NCI-H2171 (cell line): ENCODE data around the gene FGF8.

Experiments
- DNase-seq: peaks from one replicate; lab custom pipeline; 2025; lab: John Stamatoyannopoulos, UW

Gene FGF8

DNA sequence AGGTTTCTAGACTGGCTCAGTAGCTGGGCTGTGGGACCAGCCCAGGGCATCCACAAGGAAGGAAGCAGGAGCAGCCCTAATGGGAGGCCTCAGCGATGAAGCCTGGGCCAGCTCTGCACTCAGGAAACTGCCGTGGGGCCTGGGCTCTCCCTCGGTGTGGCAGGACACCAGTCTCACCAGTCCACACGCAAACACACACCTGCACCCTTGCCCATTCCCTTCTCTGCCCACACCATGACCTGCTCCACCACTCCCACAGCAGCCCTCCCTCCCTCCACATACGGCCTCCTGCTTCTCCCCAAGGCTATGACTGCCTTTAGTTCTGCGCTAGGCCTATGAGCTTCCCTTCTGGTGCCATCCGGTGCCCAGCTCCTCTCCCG, 7.1 kb downstream of the FGF8 start:
- no peak for DNase-seq

GRCh38 chr10:101767966-101768790, 7.7 kb downstream of the FGF8 start:
- DNase-seq = no peak

DNA sequence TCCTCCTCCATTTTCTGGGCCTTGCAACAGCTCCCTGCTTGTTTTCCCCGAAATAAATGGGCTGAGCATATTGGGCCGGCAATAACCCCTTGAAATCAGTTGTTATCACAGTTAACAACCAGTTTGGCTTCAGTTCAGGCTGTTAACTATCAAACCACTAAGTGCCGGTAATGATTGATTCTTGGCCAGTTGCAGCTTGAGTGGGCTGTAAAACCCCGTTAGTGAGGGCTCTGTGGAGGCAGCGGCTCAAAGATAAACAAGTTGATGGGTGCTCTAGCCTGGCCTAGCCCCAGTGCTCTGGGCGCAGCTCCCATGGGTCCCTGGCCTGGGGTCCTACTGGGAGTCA, 8.3 kb downstream of the FGF8 start:
- DNase-seq = no peak

- no peak for DNase-seq
These were observed 8.9 kb downstream of the FGF8 start for GRCh38 chr10:101766753-101767599.

DNA sequence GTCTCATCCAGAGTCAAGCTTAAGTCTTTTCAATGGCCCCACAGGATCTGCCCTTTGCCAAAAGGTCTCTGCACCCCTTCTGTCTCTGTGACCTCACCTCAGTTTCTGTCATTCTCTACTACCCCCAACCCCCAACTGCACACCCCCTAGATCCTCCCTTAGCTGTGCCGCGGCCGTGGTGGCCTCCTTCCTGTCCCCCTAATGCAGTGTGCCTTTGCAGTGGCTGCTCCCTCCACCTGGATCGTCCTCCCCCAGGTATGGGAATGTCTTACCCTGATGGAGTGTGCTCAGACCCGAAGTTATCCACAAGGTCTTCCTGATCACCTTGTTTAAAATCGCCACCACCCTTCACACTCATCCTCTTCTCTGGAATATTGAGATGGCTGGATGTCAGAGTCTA, 9.6 kb downstream of the FGF8 start:
- no peak for DNase-seq

DNA sequence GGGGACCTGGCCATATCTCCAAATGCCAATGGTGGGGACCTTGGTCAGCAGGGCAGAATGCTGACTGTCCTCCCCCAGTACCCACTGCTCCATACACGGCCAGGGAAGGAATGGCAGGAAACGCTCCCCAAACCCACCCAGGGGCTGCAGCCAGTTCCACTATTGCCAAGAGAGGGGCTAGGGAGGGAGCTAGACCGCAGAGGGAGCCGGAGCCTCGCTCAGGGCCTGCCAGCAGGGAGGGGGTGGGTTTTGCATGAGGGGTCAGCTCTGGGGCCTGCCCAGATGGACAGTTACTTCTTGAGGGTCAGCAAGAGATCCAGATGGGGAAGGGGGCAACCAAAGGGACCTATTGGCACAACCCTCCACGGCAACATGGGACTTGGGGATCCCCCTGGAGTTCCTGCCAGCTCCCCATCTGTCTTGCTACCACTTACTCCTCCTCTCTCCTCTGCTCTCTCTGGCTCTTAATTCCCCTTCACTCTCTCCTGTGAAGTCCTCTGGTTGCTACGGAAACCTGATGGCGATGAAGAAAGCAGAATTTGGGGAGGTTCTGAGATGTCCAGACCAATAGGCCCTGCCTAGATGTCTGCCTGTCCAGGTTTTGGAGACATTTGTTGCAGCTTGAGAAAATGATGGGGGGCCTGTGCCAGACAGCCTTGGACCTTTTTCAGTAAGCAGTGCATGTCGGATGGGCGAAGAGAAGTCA, 12.6 kb downstream of the FGF8 start:
- DNase-seq = no peak

DNA sequence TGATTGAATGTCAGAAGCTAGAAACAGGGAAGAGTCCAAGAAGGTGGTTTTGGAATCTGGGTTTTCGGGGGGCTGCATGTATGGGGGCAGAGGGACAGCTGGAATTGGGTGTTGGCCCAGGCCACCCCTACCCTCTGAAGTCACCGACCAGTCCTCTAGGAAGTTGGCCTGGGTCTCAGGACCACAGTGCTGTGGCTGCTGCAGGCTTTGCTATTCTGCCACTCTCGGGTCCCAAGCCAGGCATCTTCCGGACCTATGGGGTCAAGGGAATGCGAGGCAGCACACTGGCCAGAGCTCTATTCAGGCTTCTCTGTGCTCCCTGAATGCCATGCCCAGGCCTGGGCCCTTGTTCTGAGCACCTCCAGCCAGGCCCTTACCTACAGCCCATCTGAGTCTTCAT, 13.2 kb downstream of the FGF8 start:
- no peak for DNase-seq

GRCh38 chr10:101761226-101761625, 14.7 kb downstream of the FGF8 start:
- no peak for DNase-seq

DNA sequence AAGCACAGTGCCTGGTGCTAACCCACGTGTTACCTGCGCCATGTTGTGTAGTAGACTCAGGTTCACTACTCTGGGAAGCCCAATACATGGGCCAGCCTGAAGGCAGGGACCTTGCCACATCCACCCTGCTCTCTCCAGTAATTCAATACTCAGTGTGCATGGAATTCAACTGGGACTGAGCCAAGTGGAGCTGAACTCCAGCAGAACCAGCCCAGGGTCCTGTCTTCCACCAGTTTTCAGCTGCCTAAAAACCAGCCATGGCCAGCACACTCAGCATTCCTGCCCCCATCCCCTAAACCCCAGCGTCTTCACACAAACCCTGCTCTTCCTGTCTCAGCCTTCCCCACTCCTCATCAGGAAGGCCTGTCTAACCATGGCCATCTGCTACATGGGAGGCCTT, 15.4 kb downstream of the FGF8 start:
- no peak for DNase-seq

DNA sequence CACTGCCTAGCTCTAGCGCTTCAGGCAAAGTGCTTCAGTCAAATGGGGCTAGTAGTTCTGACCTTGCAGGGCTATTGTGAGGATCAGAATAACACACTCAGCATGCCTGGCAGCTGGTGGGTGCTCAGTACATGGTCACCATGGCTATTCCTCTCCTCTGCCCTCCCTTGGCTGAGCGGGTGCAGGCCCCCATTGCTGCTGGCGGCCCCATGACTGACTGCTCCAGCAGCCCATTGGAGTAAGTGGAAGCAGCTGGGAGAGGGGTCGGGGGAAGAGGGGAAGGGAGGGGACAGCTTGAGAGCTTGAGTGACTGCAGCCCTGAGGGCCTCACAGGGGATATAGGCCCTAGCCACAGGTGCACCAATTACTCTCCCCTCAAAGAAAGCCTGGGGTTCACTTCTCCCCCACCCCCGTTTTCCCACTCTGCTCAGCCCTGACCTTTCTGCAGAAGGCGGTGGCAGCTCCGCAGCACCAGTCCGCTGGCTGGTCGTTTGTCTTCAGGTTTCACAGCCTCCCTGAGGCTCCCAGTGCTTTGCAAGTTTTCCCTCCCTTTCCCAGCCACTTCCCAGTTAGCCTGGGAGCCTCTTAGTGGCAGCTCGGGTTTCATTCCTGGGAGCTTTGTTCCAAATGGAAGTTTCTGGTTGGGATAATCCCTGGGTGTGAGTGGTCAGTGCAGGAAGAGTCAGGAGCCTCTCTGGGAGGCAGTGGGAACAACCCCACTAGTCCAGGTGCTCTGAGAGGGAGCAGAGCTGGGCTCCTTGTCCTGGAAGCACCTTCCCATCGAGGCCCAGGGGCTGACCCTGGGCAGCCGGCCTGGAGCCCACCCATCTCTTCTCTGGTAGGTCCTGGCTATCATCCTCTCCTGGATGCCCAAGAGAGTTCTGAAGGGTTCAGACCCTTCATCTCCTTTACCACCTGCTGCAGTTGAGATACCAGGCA, 16.3 kb downstream of the FGF8 start:
- no peak for DNase-seq

DNA sequence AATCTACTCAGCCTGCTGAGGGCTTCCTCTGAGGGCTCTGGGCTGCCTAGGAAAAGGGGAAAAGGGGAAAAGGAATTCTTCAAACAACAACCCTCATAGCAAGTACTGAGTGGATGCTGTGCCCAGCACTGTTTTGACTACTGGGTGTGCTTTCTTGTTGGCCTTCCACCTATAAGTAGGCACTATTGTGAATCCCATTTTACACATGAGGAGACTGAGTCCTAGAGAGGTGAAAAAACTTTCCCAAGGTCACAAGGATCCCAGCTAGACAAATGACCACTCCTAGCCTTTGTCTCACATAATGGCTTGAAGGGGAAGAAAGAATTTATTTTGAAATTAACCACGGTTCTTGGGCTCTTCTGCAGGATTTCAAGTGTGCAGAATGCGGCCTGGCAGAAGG, 17.1 kb downstream of the FGF8 start:
- no peak for DNase-seq

GRCh38 chr10:101752241-101752640, 23.7 kb downstream of the FGF8 start:
- DNase-seq = no peak

- DNase-seq = no peak
These were observed 26.6 kb downstream of the FGF8 start for GRCh38 chr10:101749047-101750016.

GRCh38 chr10:101748496-101748895, 27.4 kb downstream of the FGF8 start:
- no peak for DNase-seq

DNA sequence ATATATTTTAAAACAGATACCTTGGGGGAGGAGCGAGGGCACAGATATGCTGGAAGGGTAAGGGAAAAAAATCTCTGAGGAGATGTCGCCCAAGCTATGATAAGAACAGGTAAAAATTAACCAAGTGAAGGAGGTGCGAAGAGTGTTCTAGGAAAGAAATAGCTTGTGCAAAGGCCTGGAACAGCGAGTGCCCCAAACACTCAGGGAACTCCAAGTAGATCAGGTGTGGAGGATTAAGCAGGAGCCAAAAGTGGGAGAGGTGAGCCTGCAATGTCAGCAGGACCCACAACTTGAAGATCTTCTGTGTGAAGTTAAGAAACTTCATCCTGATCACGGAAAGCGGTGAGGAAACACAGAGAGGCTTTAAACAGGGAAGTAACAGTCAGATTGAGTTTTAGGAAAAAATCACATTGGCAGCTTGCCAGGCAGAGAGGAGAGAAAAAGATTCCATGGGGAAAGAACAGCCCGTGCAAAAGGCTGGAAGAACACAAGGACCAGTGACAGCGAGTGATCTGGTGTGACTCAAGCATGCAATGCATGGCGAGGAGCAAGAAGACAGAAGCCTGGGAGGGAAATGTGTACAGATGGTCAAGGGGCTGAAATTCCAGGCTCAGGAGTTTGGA, 30.7 kb downstream of the FGF8 start:
- DNase-seq = no peak

GRCh38 chr10:101744267-101744666, 31.6 kb downstream of the FGF8 start:
- DNase-seq = no peak

DNA sequence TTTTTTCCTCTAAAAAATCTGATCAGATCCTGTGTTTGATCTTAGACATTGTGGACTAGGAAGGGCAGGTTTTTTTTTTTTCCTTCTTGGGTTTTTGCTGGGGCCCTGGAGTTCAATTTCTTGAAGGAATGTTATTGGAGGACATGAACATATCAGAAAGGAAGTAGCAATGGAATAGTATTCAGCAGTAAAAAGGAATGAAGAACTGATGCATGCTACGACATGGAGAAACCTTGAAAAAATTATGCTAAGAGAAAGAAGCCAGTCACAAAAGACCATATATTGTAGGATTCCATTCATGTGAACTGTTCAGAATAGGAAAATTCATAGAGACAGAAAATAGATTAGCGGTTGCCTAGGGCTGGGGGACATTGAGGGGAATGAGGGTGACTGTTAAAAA, 34.0 kb downstream of the FGF8 start:
- DNase-seq = no peak

GRCh38 chr10:101736666-101737065, 39.2 kb downstream of the FGF8 start:
- DNase-seq = no peak

DNA sequence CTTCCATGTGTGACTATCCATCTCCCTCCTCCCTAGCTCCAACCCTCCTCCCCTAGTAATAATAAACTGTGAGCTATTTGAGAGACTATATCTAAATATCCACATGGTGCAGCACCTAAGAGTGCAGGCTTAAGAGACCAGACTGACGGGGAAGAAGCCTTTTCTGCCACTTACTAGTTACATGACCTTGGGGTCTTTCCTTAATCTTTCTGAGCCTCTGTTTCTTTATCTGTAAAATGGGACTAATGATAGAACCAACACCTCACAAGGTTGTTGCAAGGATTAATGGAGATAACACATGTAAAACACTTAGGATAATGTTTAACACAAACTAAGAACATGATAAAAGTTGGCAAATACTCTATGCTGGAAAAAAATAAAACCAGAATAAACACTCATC, 43.8 kb downstream of the FGF8 start:
- DNase-seq = no peak

DNA sequence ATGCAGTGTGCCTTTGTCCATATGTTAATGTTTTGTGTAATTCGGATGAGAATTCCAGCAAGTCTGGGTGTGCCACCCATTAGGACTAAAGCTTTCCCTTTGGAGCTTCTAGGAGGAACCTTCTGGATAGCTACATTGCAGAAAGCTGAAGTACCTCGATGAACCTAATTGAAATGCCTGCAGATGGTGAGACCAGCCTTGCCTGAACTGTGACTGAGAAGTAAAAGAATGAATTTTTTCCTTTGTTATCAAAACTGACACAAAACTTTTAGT, 49.9 kb downstream of the FGF8 start:
- no peak for DNase-seq
